Activated CD4-positive, alpha-beta memory T cell treated with anti-CD3 and anti-CD28 coated beads, Interleukin-2, amount 10 ng/mL, durations not matched to agents 7 days and 5 days (primary cell): ENCODE results near the gene GAS2L2. TPM values are rescaled to one million over a fixed set of nuclear protein-coding genes. Genes with fewer than 3 reads are reported as not detected.
A peak's percentile ranks its signal among the peaks of the same experiment; 100 is the strongest.

Experiments used
- CTCF ChIA-PET: fragments of 350-600 bp; sonication (Branson Sonifier 250); formaldehyde crosslinking; loops from one replicate; lab custom pipeline; 2021; ENCODE audit warnings: antibody characterized with exemption, inconsistent platforms; lab: Charles Lee
- POLR2A ChIA-PET: fragments of 350-600 bp; sonication (Branson Sonifier 250); formaldehyde crosslinking; loops from one replicate; lab custom pipeline; 2021; ENCODE audit warnings: antibody characterized with exemption; lab: Charles Lee
- DNase-seq: peaks from one replicate; pipeline ENCODE4 v3.0.0-alpha.2; 2020
- H3K27ac Mint-ChIP-seq: one replicate; pipeline ENCODE4 v1.8.0; 2021; ENCODE audit warnings: mild to moderate bottlenecking, mixed read lengths
- H3K27me3 Mint-ChIP-seq: one replicate; pipeline ENCODE4 v1.8.0; 2021; ENCODE audit warnings: mixed read lengths
- H3K36me3 Mint-ChIP-seq: one replicate; pipeline ENCODE4 v1.8.0; 2021; ENCODE audit warnings: low read depth, mixed read lengths
- H3K4me1 Mint-ChIP-seq: one replicate; pipeline ENCODE4 v1.8.0; 2021; ENCODE audit warnings: mixed read lengths
- H3K4me3 Mint-ChIP-seq: one replicate; pipeline ENCODE4 v1.8.0; 2021; ENCODE audit warnings: mild to moderate bottlenecking, mixed read lengths
- H3K9me3 Mint-ChIP-seq: one replicate; pipeline ENCODE4 v1.8.0; 2021; ENCODE audit warnings: mixed read lengths
- total RNA-seq, 2 experiments: library from RNA; stranded (reverse); gene quantifications; one replicate each; pipeline ENCODE4 v1.2.3, GENCODE V29; 2021

GAS2L2 gene
- total RNA-seq, 2 experiments from 2014 or later, result not detected

GRCh38 chr17:35768797-35769196, 15.8 kb upstream of the GAS2L2 start:
- Mint-ChIP-seq H3K4me3 (no peak overlapping the region), H3K27me3 (peaks cover 11% of the 10 kb centered on the region), H3K36me3 (no peaks in the 10 kb centered on the region), H3K4me1 (peaks cover 9% of the 10 kb centered on the region), H3K9me3 (no peaks in the 10 kb centered on the region), H3K27ac (no peak overlapping the region)
- no peak for DNase-seq
- ChIA-PET POLR2A (interaction anchor here (7.6 kb wide), 1 partner anchor 41 kb away, joined by 89 read pairs; the partner anchor contains the start of gene TAF15), CTCF (interaction anchor here (1.2 to 12.7 kb wide), 2 partner anchors 28 to 39 kb away, joined by 3 to 286 read pairs; partner anchors contain the start of gene TAF15)

GRCh38 chr17:35766903-35767510, 14.0 kb upstream of the GAS2L2 start:
- ChIA-PET CTCF (interaction anchor here (0.8 to 12.7 kb wide), 6 partner anchors 9 to 41 kb away, joined by 3 to 286 read pairs (median 4); partner anchors contain the start of gene TAF15), POLR2A (interaction anchor here (7.6 kb wide), 1 partner anchor 42 kb away, joined by 89 read pairs; the partner anchor contains the start of gene TAF15)
- Mint-ChIP-seq H3K27me3 (peaks cover 3% of the 10 kb centered on the region), H3K4me3 (no peak overlapping the region), H3K36me3 (no peaks in the 10 kb centered on the region), H3K9me3 (no peaks in the 10 kb centered on the region), H3K4me1 (peaks cover 9% of the 10 kb centered on the region), H3K27ac (no peak overlapping the region)
- peak; percentile 34 for DNase-seq

- DNase-seq, result no peak
- peaks cover 9% of the 10 kb centered on the region for H3K4me1 Mint-ChIP-seq
- ChIA-PET POLR2A (interaction anchor here (7.6 kb wide), 1 partner anchor 43 kb away, joined by 89 read pairs; the partner anchor contains the start of gene TAF15), CTCF (interaction anchor here (0.8 to 12.7 kb wide), 5 partner anchors 9 to 41 kb away, joined by 3 to 286 read pairs (median 4); partner anchors contain the start of gene TAF15)
- no peak overlapping the region for H3K27ac Mint-ChIP-seq
- H3K36me3 Mint-ChIP-seq, result no peaks in the 10 kb centered on the region
- no peak overlapping the region for H3K4me3 Mint-ChIP-seq
- no peaks in the 10 kb centered on the region for H3K27me3 Mint-ChIP-seq
- no peaks in the 10 kb centered on the region for H3K9me3 Mint-ChIP-seq
Observed at GRCh38 chr17:35766489-35766877, 13.4 kb upstream of the GAS2L2 start.

- no peaks in the 10 kb centered on the region for H3K9me3 Mint-ChIP-seq
- H3K27me3 Mint-ChIP-seq, result no peaks in the 10 kb centered on the region
- CTCF ChIA-PET, result interaction anchor here (1.0 to 12.7 kb wide), 6 partner anchors 8 to 42 kb away, joined by 3 to 286 read pairs (median 6); partner anchors contain the start of gene TAF15
- no peaks in the 10 kb centered on the region for H3K36me3 Mint-ChIP-seq
- H3K27ac Mint-ChIP-seq, result no peak overlapping the region
- no peak overlapping the region for H3K4me3 Mint-ChIP-seq
- POLR2A ChIA-PET, result interaction anchor here (7.6 kb wide), 1 partner anchor 44 kb away, joined by 89 read pairs; the partner anchor contains the start of gene TAF15
- peaks cover 9% of the 10 kb centered on the region for H3K4me1 Mint-ChIP-seq
- no peak for DNase-seq
Observed at GRCh38 chr17:35765756-35766488, 12.9 kb upstream of the GAS2L2 start.

GRCh38 chr17:35765086-35765710, 12.2 kb upstream of the GAS2L2 start:
- POLR2A ChIA-PET, result interaction anchor here (1.4 to 7.6 kb wide), 2 partner anchors 44 to 92 kb away, joined by 3 to 89 read pairs; partner anchors contain the start of gene TAF15
- DNase-seq, result no peak
- Mint-ChIP-seq H3K27ac (no peak overlapping the region), H3K4me3 (peak overlapping the region; percentile 82), H3K9me3 (no peaks in the 10 kb centered on the region), H3K36me3 (no peaks in the 10 kb centered on the region), H3K4me1 (peaks cover 9% of the 10 kb centered on the region), H3K27me3 (peaks cover under 1% of the 10 kb centered on the region)
- CTCF ChIA-PET, result interaction anchor here (1.0 to 12.7 kb wide), 12 partner anchors 8 to 148 kb away, joined by 3 to 286 read pairs (median 6); partner anchors contain the start of gene TAF15

- peak overlapping the region; percentile 82 for H3K4me3 Mint-ChIP-seq
- H3K27ac Mint-ChIP-seq, result peak overlapping the region; percentile 65
- ChIA-PET POLR2A (interaction anchor here (0.8 to 7.6 kb wide), 6 partner anchors 21 to 176 kb away, joined by 3 to 89 read pairs (median 4); partner anchors contain the start of genes MMP28 and TAF15), CTCF (interaction anchor here (0.6 to 12.7 kb wide), 59 partner anchors 9 to 794 kb away, joined by 3 to 286 read pairs (median 5); partner anchors contain the start of genes CCL5, GAS2L2, MMP28 and RASL10B)
- no peaks in the 10 kb centered on the region for H3K36me3 Mint-ChIP-seq
- peak; percentile 89 for DNase-seq
- H3K4me1 Mint-ChIP-seq, result peaks cover 9% of the 10 kb centered on the region
- peaks cover 4% of the 10 kb centered on the region for H3K27me3 Mint-ChIP-seq
- H3K9me3 Mint-ChIP-seq, result no peaks in the 10 kb centered on the region
Observed at GRCh38 chr17:35764123-35764991, 11.3 kb upstream of the GAS2L2 start.

- Mint-ChIP-seq H3K36me3 (no peaks in the 10 kb centered on the region), H3K4me1 (peaks cover 9% of the 10 kb centered on the region), H3K27me3 (peaks cover 4% of the 10 kb centered on the region), H3K9me3 (no peaks in the 10 kb centered on the region), H3K27ac (no peak overlapping the region), H3K4me3 (peak overlapping the region; percentile 82)
- POLR2A ChIA-PET, result interaction anchor here (0.8 to 7.6 kb wide), 6 partner anchors 21 to 175 kb away, joined by 3 to 89 read pairs (median 4); partner anchors contain the start of genes MMP28 and TAF15
- CTCF ChIA-PET, result interaction anchor here (0.6 to 12.7 kb wide), 53 partner anchors 9 to 795 kb away, joined by 3 to 286 read pairs (median 5); partner anchors contain the start of genes CCL5, GAS2L2, MMP28 and RDM1
- no peak for DNase-seq
Observed at GRCh38 chr17:35763767-35764122, 10.7 kb upstream of the GAS2L2 start.

GRCh38 chr17:35761601-35762000, 8.6 kb upstream of the GAS2L2 start:
- POLR2A ChIA-PET, result no interaction called here
- H3K4me3 Mint-ChIP-seq, result no peak overlapping the region

GRCh38 chr17:35760587-35760986, 7.5 kb upstream of the GAS2L2 start, which contains the start of gene C17orf50:
Gene C17orf50, plus strand, starts transcription at chr17:35760887. Its CDS starts 55 bp downstream, at chr17:35760942.
- no peak within 1 kb of the TSS for H3K27ac Mint-ChIP-seq
- H3K9me3 Mint-ChIP-seq, result no peaks in the 10 kb centered on the region
- POLR2A ChIA-PET, result interaction anchor here (1.4 kb wide), 1 partner anchor 50 kb away, joined by 3 read pairs; no protein-coding TSS in a partner anchor

More at GRCh38 chr17:35761601-35762000, 8.6 kb upstream of the GAS2L2 start:
- peaks cover 9% of the 10 kb centered on the region for H3K4me1 Mint-ChIP-seq
- H3K27ac Mint-ChIP-seq, result no peak overlapping the region
- H3K36me3 Mint-ChIP-seq, result no peaks in the 10 kb centered on the region
- H3K9me3 Mint-ChIP-seq, result no peaks in the 10 kb centered on the region
- peaks cover 4% of the 10 kb centered on the region for H3K27me3 Mint-ChIP-seq
- no peak for DNase-seq
- CTCF ChIA-PET, result interaction anchor here (1.1 to 12.7 kb wide), 3 partner anchors 14 to 98 kb away, joined by 3 to 286 read pairs (median 4); partner anchors contain the start of gene TAF15

GRCh38 chr17:35757243-35757642, 4.2 kb upstream of the GAS2L2 start:
- ChIA-PET CTCF (interaction anchor here (0.8 to 1.8 kb wide), 5 partner anchors 10 to 52 kb away, joined by 3 to 9 read pairs (median 3); partner anchors contain the start of gene TAF15), POLR2A (interaction anchor here (1.2 to 3.5 kb wide), 2 partner anchors 10 to 51 kb away, joined by 3 to 12 read pairs; partner anchors contain the start of gene TAF15)
- H3K36me3 Mint-ChIP-seq, result no peaks in the 10 kb centered on the region
- no peak overlapping the region for H3K27ac Mint-ChIP-seq
- H3K27me3 Mint-ChIP-seq, result peaks cover 14% of the 10 kb centered on the region
- no peaks in the 10 kb centered on the region for H3K4me1 Mint-ChIP-seq
- no peak overlapping the region for H3K4me3 Mint-ChIP-seq
- no peak for DNase-seq
- no peaks in the 10 kb centered on the region for H3K9me3 Mint-ChIP-seq

More at GRCh38 chr17:35760587-35760986, 7.5 kb upstream of the GAS2L2 start, which contains the start of gene C17orf50:
- peaks cover 4% of the 10 kb centered on the region for H3K27me3 Mint-ChIP-seq
- no peak within 1 kb of the TSS for H3K4me3 Mint-ChIP-seq
- H3K36me3 Mint-ChIP-seq, result no peaks in the 10 kb centered on the region
- DNase-seq, result no peak
- peaks cover 9% of the 10 kb centered on the region for H3K4me1 Mint-ChIP-seq
- CTCF ChIA-PET, result interaction anchor here (12.7 kb wide), 1 partner anchor 47 kb away, joined by 286 read pairs; the partner anchor contains the start of gene TAF15

GRCh38 chr17:35752471-35752870, 568 bp downstream of the GAS2L2 start:
- Mint-ChIP-seq H3K9me3 (no peaks in the 10 kb centered on the region), H3K27ac (no peak overlapping the region), H3K27me3 (peaks cover 40% of the 10 kb centered on the region), H3K4me3 (no peak overlapping the region), H3K36me3 (no peaks in the 10 kb centered on the region), H3K4me1 (peaks cover 10% of the 10 kb centered on the region)
- CTCF ChIA-PET, result interaction anchor here (4.4 kb wide), 1 partner anchor 12 kb away, joined by 18 read pairs; no protein-coding TSS in a partner anchor
- POLR2A ChIA-PET, result interaction anchor here (0.9 kb wide), 1 partner anchor 59 kb away, joined by 3 read pairs; no protein-coding TSS in a partner anchor
- DNase-seq, result no peak
